ENCODE data around the gene KCTD18.

KCTD18 gene

GRCh38 chr2:200509612-200510433 is at the start of gene KCTD18:
Gene KCTD18 (minus strand): TSS chr2:200510068. CDS start chr2:200507016, 3,052 bp downstream.
- DNase-seq: peak; percentile 80

DNA sequence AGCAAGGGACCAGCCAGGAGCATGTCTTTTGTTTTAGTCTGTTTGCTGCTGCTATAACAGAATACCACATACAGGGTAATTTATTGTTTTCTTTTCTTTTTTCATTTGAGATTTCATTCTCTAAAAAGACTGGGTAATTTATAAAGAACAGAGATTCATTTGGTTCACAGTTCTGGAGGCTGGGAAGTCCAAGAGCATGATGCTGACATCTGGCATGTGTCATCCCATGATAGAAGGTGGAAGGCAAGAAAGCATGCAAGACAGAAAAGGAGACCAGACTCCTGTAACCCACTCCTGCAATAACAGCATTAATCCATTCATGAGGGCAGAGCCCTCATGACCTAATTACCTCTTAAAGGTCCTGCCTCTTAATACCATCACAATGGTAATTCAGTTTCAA is 30.9 kb upstream of the KCTD18 start:
- DNase-seq: no peak

GRCh38 chr2:200538139-200538538 is 28.3 kb upstream of the KCTD18 start:
- DNase-seq: no peak

DNA sequence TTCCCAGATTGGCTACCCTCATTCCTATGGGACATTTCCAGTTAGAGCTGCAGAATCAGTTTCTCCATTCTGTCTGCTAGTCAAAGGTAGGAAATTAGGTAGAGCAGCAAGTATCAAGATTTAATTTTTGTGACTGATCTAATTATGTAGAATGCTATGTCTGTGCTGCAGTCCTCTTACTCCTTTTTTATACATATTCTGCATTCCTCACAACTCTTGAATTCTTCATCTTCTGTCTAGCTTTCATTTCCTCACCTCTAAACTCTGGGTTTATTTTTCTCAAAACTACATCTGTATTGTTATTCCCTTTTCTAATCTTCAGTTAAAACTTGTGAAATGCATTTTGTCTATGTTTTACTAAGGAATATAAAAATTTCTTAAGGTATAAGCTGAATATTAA is 24.7 kb upstream of the KCTD18 start:
- no peak for DNase-seq

GRCh38 chr2:200533754-200534153 is 23.9 kb upstream of the KCTD18 start:
- no peak for DNase-seq

GRCh38 chr2:200528228-200528627 is 18.4 kb upstream of the KCTD18 start:
- no peak for DNase-seq

GRCh38 chr2:200525882-200526651 is 16.2 kb upstream of the KCTD18 start, which contains the start of gene SGO2:
Gene SGO2 (plus strand): TSS chr2:200526207. CDS start chr2:200532976, 6,769 bp downstream.
- peak; percentile 92 for DNase-seq

DNA sequence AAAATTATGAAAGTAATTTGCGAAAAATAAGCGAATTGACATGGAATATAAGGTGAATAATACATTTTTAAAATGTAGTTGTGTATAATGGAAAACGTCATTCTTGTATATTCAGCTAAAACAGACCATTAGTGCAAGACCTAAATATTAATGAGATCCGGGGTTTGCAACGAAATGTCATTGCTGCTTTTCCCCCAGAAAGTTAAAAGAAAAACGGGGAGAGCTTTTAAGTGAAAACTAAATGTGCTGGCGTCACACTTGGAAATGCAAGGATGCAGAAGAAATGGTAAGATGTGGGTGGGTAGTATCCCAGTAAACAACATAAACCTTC is 15.6 kb upstream of the KCTD18 start:
- no peak for DNase-seq

DNA sequence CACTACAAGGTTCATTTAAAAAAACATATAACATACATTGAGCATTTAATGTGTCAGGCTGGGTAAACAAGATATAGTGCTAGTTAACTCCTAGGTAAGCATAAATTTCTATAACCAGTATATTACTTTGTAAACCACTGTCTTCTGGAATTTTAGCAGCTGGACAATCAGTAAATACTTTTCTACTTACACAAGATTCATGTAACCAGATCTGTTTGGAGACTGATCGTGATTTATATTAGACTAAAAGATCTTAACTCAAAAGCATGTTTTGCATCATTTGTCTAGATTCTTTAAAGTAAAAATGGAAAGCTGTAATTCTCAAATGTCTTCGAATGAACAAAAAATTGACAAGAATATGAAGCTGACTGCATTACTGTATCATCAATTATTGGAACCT is 15.2 kb upstream of the KCTD18 start:
- no peak for DNase-seq

DNA sequence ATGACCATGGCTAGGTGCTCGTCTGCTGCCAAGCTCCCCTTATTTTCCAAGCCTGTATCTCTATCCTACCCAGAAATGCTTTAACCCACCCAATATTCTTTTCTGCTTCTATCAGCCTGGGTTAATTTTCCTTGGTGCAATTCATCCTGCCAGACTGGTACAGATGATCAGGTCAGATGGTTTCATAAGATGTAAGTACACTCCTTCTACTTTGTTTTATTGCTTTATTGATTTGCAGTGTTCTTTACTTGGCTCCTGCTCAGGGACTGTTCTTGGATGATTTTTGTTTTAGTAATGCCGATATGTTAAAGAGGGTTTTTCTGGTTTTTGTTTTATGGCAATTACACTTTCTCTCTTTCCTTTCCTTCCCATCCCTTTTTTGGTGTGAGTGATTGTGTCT is 13.7 kb upstream of the KCTD18 start:
- DNase-seq: no peak

GRCh38 chr2:200523158-200523557 is 13.3 kb upstream of the KCTD18 start:
- no peak for DNase-seq

- DNase-seq: no peak
Observed at GRCh38 chr2:200515155-200515554, 5.3 kb upstream of the KCTD18 start.

DNA sequence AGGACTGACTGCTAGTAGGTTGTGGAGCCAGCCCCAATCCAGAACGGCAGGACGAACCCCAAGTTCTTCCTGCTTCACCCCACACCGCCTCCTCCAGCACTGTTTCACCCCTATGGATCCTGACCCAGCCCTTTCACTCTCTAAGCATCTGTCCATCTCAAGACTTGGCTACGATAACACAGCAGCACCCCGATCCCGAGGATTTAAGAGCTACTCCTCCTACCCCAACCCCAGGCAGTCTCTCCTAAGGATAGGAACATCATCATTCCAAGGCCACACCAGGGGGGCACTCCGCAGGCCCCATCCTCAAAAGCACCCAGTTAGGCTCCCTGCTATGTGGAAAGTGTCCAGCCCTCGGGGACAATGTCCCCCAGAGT is 645 bp downstream of the KCTD18 start:
- DNase-seq: no peak

GRCh38 chr2:200507179-200507578 is 2.7 kb downstream of the KCTD18 start:
- no peak for DNase-seq

DNA sequence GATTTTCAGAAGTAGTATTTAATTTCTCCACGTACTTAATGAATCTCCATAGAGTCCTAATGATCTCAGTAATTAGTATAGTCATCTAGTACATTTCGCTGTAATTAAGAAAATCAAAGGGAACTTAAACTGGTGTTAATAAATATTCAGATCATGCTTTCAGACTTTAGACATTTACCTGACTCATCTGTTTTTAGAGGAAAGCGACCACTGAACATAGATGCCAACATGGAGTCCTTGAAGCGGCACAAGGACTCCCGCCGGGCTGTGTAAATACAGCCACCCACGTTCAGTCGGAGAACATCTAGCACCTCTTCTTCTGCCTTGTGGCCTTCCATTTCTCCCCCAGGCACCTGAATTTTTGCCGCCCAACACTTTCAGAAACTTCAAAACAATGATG is 3.2 kb downstream of the KCTD18 start:
- DNase-seq: no peak

GRCh38 chr2:200502196-200502595 is 7.7 kb downstream of the KCTD18 start:
- no peak for DNase-seq

DNA sequence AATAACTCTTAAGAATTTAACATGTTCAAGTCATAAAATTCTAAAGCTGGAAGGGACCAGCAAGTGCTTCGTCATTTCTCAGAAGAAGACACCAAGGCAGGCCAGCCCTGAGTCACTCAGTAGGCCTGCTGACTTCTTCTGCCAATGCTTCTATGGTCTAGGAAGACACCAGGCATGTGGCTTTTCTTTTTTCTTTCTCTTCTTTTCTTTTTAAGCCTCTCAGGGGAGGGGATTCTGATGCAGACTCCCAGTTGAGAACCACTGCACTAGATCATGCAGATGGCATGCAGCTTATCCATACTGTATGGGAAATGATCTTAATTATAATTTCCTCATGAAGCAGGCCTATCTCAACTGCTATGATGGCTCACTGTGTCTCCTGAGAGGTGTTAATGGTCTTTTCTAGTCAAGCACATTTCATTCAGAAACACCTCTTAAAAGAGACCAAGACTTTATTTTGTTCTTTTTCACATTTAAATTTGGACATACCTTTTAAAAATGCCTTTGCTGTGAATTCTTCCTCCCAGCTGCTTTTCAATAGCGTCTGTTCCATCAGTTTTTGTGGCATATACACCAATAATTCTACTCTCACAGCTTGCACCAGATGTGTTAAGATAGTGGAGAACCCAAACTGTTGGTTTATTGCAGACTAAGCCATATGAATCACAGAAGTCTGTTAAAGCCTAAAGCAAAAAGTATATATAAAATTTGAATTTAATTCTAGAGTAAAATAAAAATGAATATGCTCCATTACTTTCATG is 11.3 kb downstream of the KCTD18 start:
- peak; percentile 26 for DNase-seq

GRCh38 chr2:200496696-200497095 is 13.2 kb downstream of the KCTD18 start:
- no peak for DNase-seq

GRCh38 chr2:200494048-200494447 is 15.8 kb downstream of the KCTD18 start:
- no peak for DNase-seq

DNA sequence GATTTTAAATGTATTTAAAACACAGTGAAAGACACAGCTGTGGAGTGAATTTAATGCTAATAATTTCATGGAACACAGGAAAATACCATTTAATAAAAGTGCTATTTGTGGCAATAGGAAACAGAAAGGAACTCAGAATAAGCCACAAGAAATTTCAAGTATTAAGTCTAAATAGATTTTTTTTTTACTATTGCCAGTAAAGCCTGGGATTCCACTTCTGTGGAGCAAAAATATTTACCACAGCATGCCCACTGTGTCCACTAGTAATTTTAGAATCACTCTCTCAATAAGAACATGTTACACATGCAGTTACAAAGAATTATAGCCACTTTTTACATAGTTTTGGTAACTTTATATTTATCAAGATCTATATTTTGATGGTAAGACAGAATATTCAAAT is 17.2 kb downstream of the KCTD18 start:
- no peak for DNase-seq

- DNase-seq: no peak
Observed at GRCh38 chr2:200490001-200490400, 19.9 kb downstream of the KCTD18 start.

GRCh38 chr2:200488169-200488568 is 21.7 kb downstream of the KCTD18 start:
- no peak for DNase-seq

DNA sequence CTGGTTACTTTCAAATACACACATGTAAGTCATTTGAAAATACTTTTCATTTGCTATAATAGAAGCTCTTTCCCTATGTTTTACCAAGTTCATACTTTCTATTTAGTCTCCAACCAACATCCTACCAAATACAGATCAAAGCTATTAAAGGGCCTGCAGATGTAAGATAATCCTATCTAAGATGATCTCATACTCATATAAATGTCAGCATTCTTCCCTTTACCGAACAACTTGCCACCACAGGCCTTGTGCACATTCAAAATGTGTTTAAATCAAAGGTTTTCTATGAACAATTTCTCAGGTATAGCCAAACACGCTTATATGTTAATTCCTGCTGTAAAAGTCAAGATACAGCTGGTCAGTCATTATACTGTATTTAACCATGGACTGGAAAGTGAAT is 23.3 kb downstream of the KCTD18 start:
- DNase-seq: no peak

GRCh38 chr2:200484934-200485333 is 24.9 kb downstream of the KCTD18 start:
- DNase-seq: no peak

Data from fibroblast of upper back skin (primary cell).